Left colon (tissue), 2 donors: ENCODE results near the gene SERPINE1. TPM values are rescaled to one million over a fixed set of nuclear protein-coding genes. Genes with fewer than 3 reads are reported as not detected.
"Not testable (repeated sequence)": the region's sequence is repeated elsewhere in the genome, so short reads cannot be mapped to it uniquely, and the experiment has no call there.

Experiments
- ATAC-seq: fragments of 200-7000 bp; cut with Tn5 transposase; one replicate; pipeline ENCODE4 v1.9.1; 2020; ENCODE audit warnings: mild to moderate bottlenecking, moderate library complexity
- DNase-seq, 2 donors: peaks; one replicate each; pipeline ENCODE4 v3.0.0-alpha.2; 2020
- intact Hi-C, 2 donors: fragments of 100-400 bp; cut with DNase I in 1 of 2; cut with micrococcal nuclease in 1 of 2; formaldehyde crosslinking; loops; one replicate each; pipeline versions ENCODE4 v1.11.2 to v1.14.0; 2022; cut with DNase I, micrococcal nuclease
- total RNA-seq, 2 donors: library from RNA; stranded (reverse); fragmentation: NEBNext Ultra II Directional; extraction: Animal tissue kit (Norgen Biotek cat#: 25700); gene quantifications; one replicate each; pipeline ENCODE4 v1.2.1, GENCODE V29; 2021
- donor health status: DM: no; HTN: no; CAD: no.
- donor health status: DM: yes; HTN: yes; CAD: no.

Gene SERPINE1
- total RNA-seq, 2 donors from 2014 or later, result 1.8 to 3.1 TPM

- ATAC-seq (peak; percentile 45), DNase-seq (peak; percentile 68 to 87)
- intact Hi-C loops, result no loop called here
Observed at GRCh38 chr7:101099969-101100781, 26.7 kb upstream of the SERPINE1 start.

- intact Hi-C loops, result no loop called here
- ATAC-seq (no peak), DNase-seq (no peak)
Observed at GRCh38 chr7:101100858-101101847, 25.8 kb upstream of the SERPINE1 start.

GRCh38 chr7:101102026-101102425 is 24.9 kb upstream of the SERPINE1 start:
- intact Hi-C loops, result no loop called here
- DNase-seq, result no peak
- ATAC-seq, result no peak

- intact Hi-C loops, result not testable (repeated sequence)
- peak; percentile 11 for ATAC-seq
Observed at GRCh38 chr7:101103701-101104100, 23.2 kb upstream of the SERPINE1 start.

GRCh38 chr7:101104193-101104713 is 22.7 kb upstream of the SERPINE1 start:
- no peak for ATAC-seq
- no peak for DNase-seq
- intact Hi-C loops, result no loop called here

More at GRCh38 chr7:101103701-101104100, 23.2 kb upstream of the SERPINE1 start:
- DNase-seq, result not testable (repeated sequence)

- intact Hi-C loops, result no loop called here
- no peak for DNase-seq
- no peak for ATAC-seq
Observed at GRCh38 chr7:101104799-101105198, 22.1 kb upstream of the SERPINE1 start.

GRCh38 chr7:101105248-101105647 is 21.7 kb upstream of the SERPINE1 start:
- intact Hi-C loops, DNase-seq: not testable (repeated sequence)

GRCh38 chr7:101106386-101106785 is 20.5 kb upstream of the SERPINE1 start:
- DNase-seq (no peak), ATAC-seq (no peak)
- intact Hi-C loops, result no loop called here

More at GRCh38 chr7:101105248-101105647, 21.7 kb upstream of the SERPINE1 start:
- ATAC-seq, result not testable (repeated sequence)

GRCh38 chr7:101108330-101108857 is 18.5 kb upstream of the SERPINE1 start:
- intact Hi-C loops, result no loop called here
- ATAC-seq (no peak), DNase-seq (no peak)

- no peak for ATAC-seq
- DNase-seq, result no peak
- intact Hi-C loops, result no loop called here
Observed at GRCh38 chr7:101108961-101109360, 17.9 kb upstream of the SERPINE1 start.

- ATAC-seq (no peak), DNase-seq (no peak)
- intact Hi-C loops, result no loop called here
Observed at GRCh38 chr7:101109368-101109767, 17.5 kb upstream of the SERPINE1 start.

- no peak for ATAC-seq
- no peak for DNase-seq
- intact Hi-C loops, result no loop called here
Observed at GRCh38 chr7:101111261-101111660, 15.6 kb upstream of the SERPINE1 start.

- no peak for ATAC-seq
- intact Hi-C loops, result no loop called here
Observed at GRCh38 chr7:101112233-101112632, 14.7 kb upstream of the SERPINE1 start.

GRCh38 chr7:101113140-101113539 is 13.8 kb upstream of the SERPINE1 start:
- ATAC-seq, intact Hi-C loops, DNase-seq: not testable (repeated sequence)

More at GRCh38 chr7:101112233-101112632, 14.7 kb upstream of the SERPINE1 start:
- DNase-seq, result no peak

GRCh38 chr7:101113836-101114235 is 13.1 kb upstream of the SERPINE1 start:
- intact Hi-C loops, result no loop called here
- no peak for ATAC-seq
- DNase-seq, result no peak

- no peak for DNase-seq
- ATAC-seq, result no peak
- intact Hi-C loops, result no loop called here
Observed at GRCh38 chr7:101114492-101114891, 12.4 kb upstream of the SERPINE1 start.

- DNase-seq (no peak), ATAC-seq (no peak)
- intact Hi-C loops, result no loop called here
Observed at GRCh38 chr7:101115215-101115614, 11.7 kb upstream of the SERPINE1 start.

GRCh38 chr7:101116898-101117297 is 10.0 kb upstream of the SERPINE1 start:
- no peak for DNase-seq
- intact Hi-C loops, result no loop called here
- ATAC-seq, result no peak

GRCh38 chr7:101118856-101119255 is 8.0 kb upstream of the SERPINE1 start:
- no peak for DNase-seq
- no peak for ATAC-seq
- intact Hi-C loops, result no loop called here
